HUES48 (cell line): ENCODE data around the gene FLG2.

Source experiments
- H3K27ac ChIP-seq: one replicate; pipeline ENCODE4 v1.7.0; 2013; ENCODE audit warnings: low read depth, low read length, inconsistent platforms
- H3K27me3 ChIP-seq: 2 replicates; pipeline ENCODE4 v1.6.1; 2013; ENCODE audit warnings: mild to moderate bottlenecking, low read length; ENCODE audit not compliant: control insufficient read depth, insufficient read depth
- H3K36me3 ChIP-seq: 2 replicates; pipeline ENCODE4 v1.6.1; 2013; ENCODE audit warnings: low read length; ENCODE audit not compliant: control insufficient read depth, insufficient read depth
- H3K4me1 ChIP-seq: 2 replicates; pipeline ENCODE4 v1.6.1; 2013; ENCODE audit warnings: mild to moderate bottlenecking, low read length; ENCODE audit not compliant: control insufficient read depth, insufficient read depth
- H3K4me3 ChIP-seq: 2 replicates; pipeline ENCODE4 v1.5.1; 2013; ENCODE audit warnings: mild to moderate bottlenecking, low read depth, low read length
- H3K9ac ChIP-seq: 2 replicates; pipeline ENCODE4 v1.6.1; 2013; ENCODE audit warnings: mild to moderate bottlenecking, low read depth, low read length, moderate library complexity
- H3K9me3 ChIP-seq: 2 replicates; pipeline ENCODE4 v1.6.1; 2013; ENCODE audit warnings: low read length; ENCODE audit not compliant: control insufficient read depth, insufficient read depth

Gene FLG2

GRCh38 chr1:152359906-152360305, at the start of gene FLG2:
Gene FLG2, minus strand, starts transcription at chr1:152360006. Its CDS starts 1,122 bp downstream, at chr1:152358884.
- Histone ChIP-seq H3K4me3 (no peak within 1 kb of the TSS), H3K9ac (no peak within 1 kb of the TSS), H3K9me3 (peaks cover 90% of the 10 kb centered on the region), H3K36me3 (no peaks in the 10 kb centered on the region), H3K27me3 (no peaks in the 10 kb centered on the region), H3K4me1 (no peaks in the 10 kb centered on the region), H3K27ac (no peak within 1 kb of the TSS)

GRCh38 chr1:152408664-152409063, 48.9 kb upstream of the FLG2 start:
- Histone ChIP-seq H3K9me3 (peaks cover 81% of the 10 kb centered on the region), H3K27me3 (no peaks in the 10 kb centered on the region), H3K4me3 (no peak overlapping the region), H3K27ac (no peak overlapping the region), H3K4me1 (no peaks in the 10 kb centered on the region), H3K9ac (no peak overlapping the region), H3K36me3 (no peaks in the 10 kb centered on the region)

GRCh38 chr1:152398812-152399698, 39.2 kb upstream of the FLG2 start:
- Histone ChIP-seq H3K9ac (no peak overlapping the region), H3K4me1 (no peaks in the 10 kb centered on the region), H3K9me3 (peaks cover 61% of the 10 kb centered on the region), H3K27me3 (no peaks in the 10 kb centered on the region), H3K27ac (no peak overlapping the region), H3K4me3 (no peak overlapping the region), H3K36me3 (no peaks in the 10 kb centered on the region)

GRCh38 chr1:152397474-152397873, 37.7 kb upstream of the FLG2 start:
- Histone ChIP-seq H3K36me3 (no peaks in the 10 kb centered on the region), H3K4me3 (no peak overlapping the region), H3K27me3 (no peaks in the 10 kb centered on the region), H3K9me3 (peaks cover 71% of the 10 kb centered on the region), H3K9ac (no peak overlapping the region), H3K27ac (no peak overlapping the region), H3K4me1 (no peaks in the 10 kb centered on the region)

GRCh38 chr1:152394151-152394550, 34.3 kb upstream of the FLG2 start:
- Histone ChIP-seq H3K27ac (no peak overlapping the region), H3K36me3 (no peaks in the 10 kb centered on the region), H3K4me1 (no peaks in the 10 kb centered on the region), H3K9me3 (peaks cover 92% of the 10 kb centered on the region), H3K4me3 (no peak overlapping the region), H3K27me3 (no peaks in the 10 kb centered on the region), H3K9ac (no peak overlapping the region)

- H3K4me1 ChIP-seq = no peaks in the 10 kb centered on the region
Observed at GRCh38 chr1:152392909-152393308, 33.1 kb upstream of the FLG2 start.

GRCh38 chr1:152388889-152389288, 29.1 kb upstream of the FLG2 start:
- Histone ChIP-seq H3K4me1 (no peaks in the 10 kb centered on the region), H3K9me3 (peaks cover 83% of the 10 kb centered on the region), H3K27ac (no peak overlapping the region), H3K4me3 (no peak overlapping the region), H3K9ac (no peak overlapping the region), H3K27me3 (no peaks in the 10 kb centered on the region), H3K36me3 (no peaks in the 10 kb centered on the region)

More at GRCh38 chr1:152392909-152393308, 33.1 kb upstream of the FLG2 start:
- H3K9me3 ChIP-seq = peaks cover 91% of the 10 kb centered on the region
- H3K27me3 ChIP-seq = no peaks in the 10 kb centered on the region
- no peaks in the 10 kb centered on the region for H3K36me3 ChIP-seq
- H3K27ac ChIP-seq = no peak overlapping the region
- no peak overlapping the region for H3K4me3 ChIP-seq
- no peak overlapping the region for H3K9ac ChIP-seq

GRCh38 chr1:152386940-152387339, 27.1 kb upstream of the FLG2 start:
- Histone ChIP-seq H3K4me1 (no peaks in the 10 kb centered on the region), H3K9ac (no peak overlapping the region), H3K4me3 (no peak overlapping the region), H3K9me3 (peaks cover 76% of the 10 kb centered on the region), H3K27ac (no peak overlapping the region), H3K36me3 (no peaks in the 10 kb centered on the region), H3K27me3 (no peaks in the 10 kb centered on the region)

- Histone ChIP-seq H3K27me3 (no peaks in the 10 kb centered on the region), H3K36me3 (no peaks in the 10 kb centered on the region), H3K9me3 (peaks cover 85% of the 10 kb centered on the region), H3K4me3 (no peak overlapping the region), H3K27ac (no peak overlapping the region), H3K4me1 (no peaks in the 10 kb centered on the region), H3K9ac (no peak overlapping the region)
Observed at GRCh38 chr1:152380932-152381331, 21.1 kb upstream of the FLG2 start.

GRCh38 chr1:152374451-152374850, 14.6 kb upstream of the FLG2 start:
- no peak overlapping the region for H3K27ac ChIP-seq
- no peaks in the 10 kb centered on the region for H3K36me3 ChIP-seq
- no peak overlapping the region for H3K9ac ChIP-seq
- no peaks in the 10 kb centered on the region for H3K4me1 ChIP-seq
- no peaks in the 10 kb centered on the region for H3K27me3 ChIP-seq
- peaks cover 91% of the 10 kb centered on the region for H3K9me3 ChIP-seq
- no peak overlapping the region for H3K4me3 ChIP-seq

- no peaks in the 10 kb centered on the region for H3K36me3 ChIP-seq
- H3K9me3 ChIP-seq = peaks cover 91% of the 10 kb centered on the region
- H3K27me3 ChIP-seq = no peaks in the 10 kb centered on the region
- no peak overlapping the region for H3K27ac ChIP-seq
- no peak overlapping the region for H3K9ac ChIP-seq
- no peak overlapping the region for H3K4me3 ChIP-seq
- H3K4me1 ChIP-seq = no peaks in the 10 kb centered on the region
Observed at GRCh38 chr1:152372672-152373071, 12.9 kb upstream of the FLG2 start.
